AG04449 (cell line): ENCODE measurements around the gene THOC6.
"Not testable (repeated sequence)": the region's sequence is repeated elsewhere in the genome, so short reads cannot be mapped to it uniquely, and the experiment has no call there.

Experiments used
- CTCF ChIA-PET: fragments of 350-600 bp; formaldehyde crosslinking; extraction: SDS; loops from one replicate; lab custom pipeline; 2021; ENCODE audit warnings: antibody characterized with exemption; lab: Yijun Ruan, JAX
- POLR2A ChIA-PET: fragments of 400-600, 350-600 bp; formaldehyde crosslinking; extraction: SDS; loops from one replicate; lab custom pipeline; 2020; ENCODE audit warnings: antibody characterized with exemption, inconsistent platforms; lab: Yijun Ruan, JAX
- DNase-seq: peaks from one replicate; pipeline ENCODE4 v3.0.0-alpha.2; 2010; ENCODE audit warnings: low read depth, low spot score
- H3K4me3 ChIP-seq: 2 replicates; pipeline ENCODE4 v1.5.1; 2011; ENCODE audit warnings: low read depth, mild to moderate bottlenecking, control low read depth, low read length
- CTCF ChIP-seq: IDR thresholded peaks from one replicate; pipeline ENCODE4 v1.5.1; 2011; ENCODE audit warnings: mild to moderate bottlenecking, moderate library complexity, low read length, control low read depth, inconsistent platforms; ENCODE audit not compliant: insufficient read depth; ENCODE audit errors: missing control alignments

The THOC6 gene

DNA sequence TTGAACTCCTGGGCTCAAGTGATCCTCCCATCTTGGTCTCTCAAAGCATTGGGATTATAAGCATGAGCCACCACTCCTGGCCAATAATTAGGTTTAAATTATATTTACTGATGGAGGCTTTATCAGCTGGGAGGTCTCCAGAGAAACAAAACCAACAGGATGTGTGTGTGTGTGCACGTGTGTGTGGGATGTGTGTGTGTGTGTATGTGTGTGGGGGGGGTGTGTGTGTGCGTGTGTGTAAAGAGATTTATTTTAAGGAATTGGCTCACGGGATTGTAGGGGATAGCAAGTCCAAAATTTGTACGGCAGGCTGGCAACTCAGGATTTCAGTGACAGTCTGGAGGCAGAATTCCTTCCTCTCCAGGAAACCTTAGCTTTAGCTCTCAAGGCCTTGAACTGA is 27.2 kb downstream of the THOC6 start:
- ChIA-PET POLR2A (no interaction called here), CTCF (interaction anchor here (0.8 to 2.1 kb wide), 6 partner anchors 9 to 115 kb away, joined by 3 to 11 read pairs (median 5); no protein-coding TSS in a partner anchor)
- no peak for DNase-seq
- no peak for TF ChIP-seq CTCF
- H3K4me3 ChIP-seq: no peak overlapping the region

GRCh38 chr16:3051494-3051893 is 27.7 kb downstream of the THOC6 start:
- TF ChIP-seq CTCF: no peak
- ChIA-PET CTCF (interaction anchor here (0.6 to 2.1 kb wide), 7 partner anchors 8 to 114 kb away, joined by 3 to 11 read pairs (median 5); no protein-coding TSS in a partner anchor), POLR2A (no interaction called here)
- no peak overlapping the region for H3K4me3 ChIP-seq
- no peak for DNase-seq

GRCh38 chr16:3052571-3053329 is 28.9 kb downstream of the THOC6 start:
- H3K4me3 ChIP-seq, DNase-seq, POLR2A ChIA-PET: not testable (repeated sequence)
- CTCF ChIA-PET: interaction anchor here (2.1 kb wide), 1 partner anchor 22 kb away, joined by 11 read pairs; no protein-coding TSS in a partner anchor

GRCh38 chr16:3053330-3053710 is 29.5 kb downstream of the THOC6 start:
- POLR2A ChIA-PET, CTCF ChIA-PET, H3K4me3 ChIP-seq, DNase-seq: not testable (repeated sequence)

DNA sequence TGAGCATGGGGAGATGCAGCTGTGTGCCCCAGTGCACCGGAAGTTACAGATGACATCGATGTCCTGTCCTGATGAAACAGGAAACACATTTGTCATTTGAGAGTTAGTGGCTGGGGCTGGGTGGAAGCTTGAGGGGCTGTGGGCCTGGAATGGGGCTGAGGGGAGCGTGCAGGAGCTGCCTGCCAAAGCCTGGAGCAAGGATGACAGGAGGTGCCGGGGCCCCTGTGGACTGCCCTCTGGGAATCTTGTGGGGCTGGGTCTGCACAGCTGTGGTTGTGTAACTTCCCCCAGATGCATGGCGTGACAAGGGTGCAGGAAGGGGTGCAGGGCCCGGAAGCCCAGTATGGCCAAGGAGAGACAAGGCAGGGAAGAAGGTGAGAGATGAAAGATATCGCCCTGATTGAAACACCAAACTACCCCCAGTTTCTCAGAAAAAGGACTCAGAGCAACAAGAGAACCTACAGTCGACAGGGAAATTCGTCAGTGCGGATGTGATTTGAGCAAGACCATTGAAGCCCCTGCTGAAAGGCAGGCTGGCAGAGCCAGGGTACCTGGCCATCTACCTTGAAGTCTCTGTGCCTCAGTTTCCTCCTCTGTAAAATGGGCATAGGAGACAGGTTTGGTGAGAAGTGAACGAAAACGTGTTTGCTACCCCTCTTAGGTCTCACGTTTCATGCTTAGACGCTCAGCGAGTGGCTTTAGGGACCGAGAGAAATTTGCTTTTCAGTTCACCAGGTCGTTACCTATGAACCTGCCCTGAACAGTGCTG is 31.3 kb downstream of the THOC6 start:
- H3K4me3 ChIP-seq: no peak overlapping the region
- no peak for DNase-seq
- ChIA-PET POLR2A (no interaction called here), CTCF (no interaction called here)
- no peak for TF ChIP-seq CTCF

DNA sequence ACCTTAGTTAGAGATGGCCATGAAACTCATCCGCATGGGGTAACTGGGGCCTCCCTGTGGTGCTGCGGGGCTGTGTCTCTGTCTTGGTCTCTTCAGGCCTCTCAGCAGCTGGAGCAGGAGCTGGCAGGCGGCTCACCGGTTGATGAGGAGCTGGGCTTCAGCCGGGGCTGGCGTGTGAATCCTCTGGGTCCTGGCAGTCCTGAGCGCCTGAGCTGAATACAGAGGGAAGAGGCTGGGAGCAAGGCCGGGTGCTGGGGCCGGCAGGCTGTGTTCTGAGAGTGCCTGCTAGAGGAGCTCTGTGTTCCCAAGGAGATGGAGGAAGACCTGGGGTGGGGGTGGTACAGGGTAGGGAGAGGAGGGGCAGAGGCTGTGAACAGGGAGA is 31.9 kb downstream of the THOC6 start:
- POLR2A ChIA-PET: not testable (repeated sequence)

DNA sequence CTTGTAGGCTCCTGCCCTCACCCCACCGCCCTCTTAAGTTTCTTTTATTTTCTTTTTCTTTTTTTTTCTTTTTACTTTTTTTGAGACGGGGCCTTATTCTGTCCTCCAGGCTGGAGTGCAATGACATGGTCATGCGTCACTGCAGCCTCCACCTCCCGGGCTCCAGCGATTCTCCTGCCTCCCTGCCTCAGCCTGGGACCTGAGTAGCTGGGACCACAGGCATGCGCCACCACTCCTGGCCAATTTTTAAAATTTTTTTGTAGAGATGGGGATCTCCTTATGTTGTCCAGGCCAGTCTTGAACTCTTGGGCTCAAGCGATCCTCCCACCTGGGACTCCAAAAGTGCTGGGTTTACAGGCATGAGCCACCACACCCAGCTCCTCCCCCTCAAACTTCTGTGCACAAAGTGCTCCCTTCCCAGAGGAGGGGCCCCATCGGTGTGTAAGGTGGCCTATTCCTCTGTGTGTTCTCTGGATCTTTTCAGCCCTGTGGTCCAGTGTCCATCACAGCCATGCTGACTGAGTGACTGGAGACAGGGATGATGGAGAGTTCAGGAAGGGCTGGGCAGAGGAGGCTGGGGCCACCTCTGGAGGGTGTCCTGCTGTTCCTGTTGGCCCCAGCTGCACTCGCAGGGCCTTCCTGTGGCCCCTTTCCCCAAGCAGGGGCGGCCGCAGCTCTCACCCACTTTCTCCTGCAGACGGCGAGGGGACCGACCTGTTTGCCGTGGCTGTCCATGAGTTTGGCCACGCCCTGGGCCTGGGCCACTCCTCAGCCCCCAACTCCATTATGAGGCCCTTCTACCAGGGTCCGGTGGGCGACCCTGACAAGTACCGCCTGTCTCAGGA is 32.7 kb downstream of the THOC6 start:
- ChIA-PET CTCF (interaction anchor here (0.6 to 5.0 kb wide), 4 partner anchors 14 to 251 kb away, joined by 3 to 88 read pairs (median 12); no protein-coding TSS in a partner anchor), POLR2A (no interaction called here)
- H3K4me3 ChIP-seq: no peak overlapping the region
- TF ChIP-seq CTCF: no peak
- no peak for DNase-seq

More for the DNA sequence above, 31.9 kb downstream of the THOC6 start:
- DNase-seq, CTCF ChIA-PET, H3K4me3 ChIP-seq: not testable (repeated sequence)
